Measurements from ENCODE around the gene ELL2.

- TF ChIP-seq CTCF (IDR thresholded peaks at IDR 0.05), result no peak
- no peak for TF ChIP-seq POLR2AphosphoS5 (IDR thresholded peaks at IDR 0.05)
These were observed 45.0 kb downstream of the ELL2 start for GRCh38 chr5:95916687-95917085.
